ENCODE measurements around the gene URB1.
"Not testable (repeated sequence)": the region's sequence is repeated elsewhere in the genome, so short reads cannot be mapped to it uniquely, and the experiment has no call there.

The URB1 gene

GRCh38 chr21:32317726-32318125, 75.1 kb downstream of the URB1 start:
- ATAC-seq: no peak

GRCh38 chr21:32316361-32317215, 76.2 kb downstream of the URB1 start:
- ATAC-seq: no peak

- ATAC-seq: no peak
Measured at GRCh38 chr21:32315511-32316281, 77.1 kb downstream of the URB1 start.

- no peak for ATAC-seq
Measured at GRCh38 chr21:32314806-32315205, 78.0 kb downstream of the URB1 start.

- ATAC-seq: no peak
Measured at GRCh38 chr21:32312976-32313375, 79.8 kb downstream of the URB1 start.

- no peak for ATAC-seq
Measured at GRCh38 chr21:32312326-32312725, 80.5 kb downstream of the URB1 start.

- ATAC-seq: no peak
Measured at GRCh38 chr21:32311621-32312020, 81.2 kb downstream of the URB1 start.

GRCh38 chr21:32310976-32311375, 81.8 kb downstream of the URB1 start:
- not testable (repeated sequence) for ATAC-seq

GRCh38 chr21:32309906-32310460, 82.8 kb downstream of the URB1 start:
- no peak for ATAC-seq

GRCh38 chr21:32308696-32309095, 84.1 kb downstream of the URB1 start:
- ATAC-seq: no peak

- ATAC-seq: no peak
Measured at GRCh38 chr21:32307706-32308105, 85.1 kb downstream of the URB1 start.

GRCh38 chr21:32306021-32306780, 86.6 kb downstream of the URB1 start:
- no peak for ATAC-seq

GRCh38 chr21:32304998-32305397, 87.8 kb downstream of the URB1 start:
- ATAC-seq: no peak

- ATAC-seq: no peak
Measured at GRCh38 chr21:32303385-32303784, 89.4 kb downstream of the URB1 start.

- ATAC-seq: no peak
Measured at GRCh38 chr21:32302560-32302959, 90.3 kb downstream of the URB1 start.

GRCh38 chr21:32301596-32301995, 91.2 kb downstream of the URB1 start:
- ATAC-seq: no peak

- no peak for ATAC-seq
Measured at GRCh38 chr21:32300117-32300681, 92.6 kb downstream of the URB1 start.

GRCh38 chr21:32299695-32300094, 93.1 kb downstream of the URB1 start:
- no peak for ATAC-seq

GRCh38 chr21:32298658-32299081, 94.1 kb downstream of the URB1 start, which contains the start of gene MRAP:
Gene MRAP, plus strand, starts transcription at chr21:32298855. Its CDS starts 117 bp downstream, at chr21:32298972.
- no peak for ATAC-seq

GRCh38 chr21:32298148-32298559, 94.7 kb downstream of the URB1 start:
- ATAC-seq: no peak

- ATAC-seq: no peak
Measured at GRCh38 chr21:32297449-32297848, 95.4 kb downstream of the URB1 start.

- ATAC-seq: no peak
Measured at GRCh38 chr21:32285476-32285875, 107.3 kb downstream of the URB1 start.

All from activated CD4-positive, CD25-positive, alpha-beta regulatory T cell treated with anti-CD3 and anti-CD28 coated beads, Interleukin-2, amount 50 U/mL, for 24 hours (primary cell).